ENCODE results near the gene MST1R.
"Not testable (repeated sequence)": the region's sequence is repeated elsewhere in the genome, so short reads cannot be mapped to it uniquely, and the experiment has no call there.

The MST1R gene

DNA sequence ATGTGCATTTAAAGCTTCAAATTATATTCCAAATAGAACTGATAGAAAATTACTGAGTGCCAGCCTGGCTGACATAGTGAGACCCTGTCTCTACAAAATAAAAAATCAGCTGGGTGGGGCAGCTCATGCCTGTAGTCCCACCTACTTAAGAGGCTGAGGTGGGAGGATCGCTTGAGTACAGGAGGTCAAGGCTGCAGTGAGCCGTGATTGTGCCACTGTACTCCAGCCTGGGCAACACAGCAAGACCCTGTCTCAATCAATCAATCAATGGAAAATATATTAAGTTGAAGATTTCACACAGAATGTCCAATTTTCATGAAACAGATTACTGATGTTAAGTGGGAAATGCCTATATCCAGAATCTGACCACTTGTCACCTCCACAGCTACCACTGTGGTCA is 21.8 kb upstream of the MST1R start:
- H3K36me3 Mint-ChIP-seq (ENCODE audit: low read depth) = peaks cover 3% of the 10 kb centered on the region
- H3K4me3 Mint-ChIP-seq = no peak overlapping the region
- DNase-seq (no peak), ATAC-seq (no peak)
- no peaks in the 10 kb centered on the region for H3K9me3 Mint-ChIP-seq
- H3K27ac Mint-ChIP-seq = no peak overlapping the region
- peaks cover 19% of the 10 kb centered on the region for H3K4me1 Mint-ChIP-seq
- no peaks in the 10 kb centered on the region for H3K27me3 Mint-ChIP-seq

DNA sequence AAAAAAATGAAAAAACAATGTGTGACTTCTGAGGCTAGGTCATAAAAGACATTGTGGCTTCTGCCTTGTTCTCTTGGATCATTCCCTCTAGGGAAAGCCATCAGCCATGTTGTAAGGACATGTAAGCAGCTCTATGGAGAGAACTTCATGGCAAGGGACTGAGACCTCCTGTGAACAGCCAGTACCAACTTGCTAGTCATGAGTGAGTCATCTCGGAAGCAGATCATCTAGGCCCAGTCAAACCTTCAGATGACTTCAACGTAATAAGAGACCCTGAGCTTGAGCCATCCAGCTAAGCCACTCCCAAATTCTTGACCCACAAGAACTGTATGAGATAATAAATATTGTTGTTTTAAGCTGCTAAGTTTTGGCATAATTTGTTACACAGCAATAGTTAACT is 21.0 kb upstream of the MST1R start:
- ATAC-seq = no peak
- no peak for DNase-seq
- no peak overlapping the region for H3K27ac Mint-ChIP-seq

DNA sequence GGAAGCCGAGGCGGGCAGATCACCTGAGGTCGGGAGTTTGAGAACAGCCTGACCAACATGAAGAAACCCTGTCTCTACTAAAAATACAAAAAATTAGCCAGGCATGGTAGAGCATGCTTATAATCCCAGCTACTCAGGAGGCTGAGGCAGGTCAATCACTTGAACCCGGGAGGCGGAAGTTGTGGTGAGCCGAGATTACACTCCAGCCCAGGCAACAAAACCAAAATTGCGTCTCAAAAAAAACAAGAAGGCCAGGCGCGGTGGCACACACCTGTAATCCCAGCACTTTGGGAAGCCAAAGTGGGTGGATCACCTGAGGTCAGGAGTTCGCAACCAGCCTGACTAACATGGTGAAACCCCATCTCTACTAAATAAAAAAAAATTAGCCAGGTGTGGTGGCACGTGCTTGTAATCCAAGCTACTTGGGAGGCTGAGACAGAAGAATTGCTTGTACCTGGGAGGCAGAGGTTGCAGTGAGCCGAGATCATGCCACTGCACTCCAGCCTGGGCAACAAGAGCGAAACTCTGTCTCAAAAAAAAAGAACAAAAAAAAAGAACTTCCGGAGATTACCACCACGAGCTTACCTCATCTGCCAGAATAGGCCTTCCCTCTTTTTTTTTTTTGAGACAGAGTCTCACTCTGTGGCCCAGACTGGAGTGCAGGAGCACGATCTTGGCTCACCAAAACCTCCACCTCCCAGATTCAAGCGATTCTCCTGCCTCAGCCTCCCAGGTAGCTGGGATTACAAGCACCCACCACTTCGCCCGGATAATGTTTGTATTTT is 14.3 kb upstream of the MST1R start:
- not testable (repeated sequence) for H3K27ac Mint-ChIP-seq; H3K36me3 Mint-ChIP-seq (ENCODE audit: low read depth); DNase-seq; H3K4me1 Mint-ChIP-seq; H3K9me3 Mint-ChIP-seq; ATAC-seq; H3K27me3 Mint-ChIP-seq; H3K4me3 Mint-ChIP-seq

More for the DNA sequence above, 21.0 kb upstream of the MST1R start:
- Mint-ChIP-seq H3K36me3 (ENCODE audit: low read depth) (peaks cover 3% of the 10 kb centered on the region), H3K27me3 (no peaks in the 10 kb centered on the region), H3K9me3 (no peaks in the 10 kb centered on the region), H3K4me1 (peaks cover 14% of the 10 kb centered on the region), H3K4me3 (no peak overlapping the region)

DNA sequence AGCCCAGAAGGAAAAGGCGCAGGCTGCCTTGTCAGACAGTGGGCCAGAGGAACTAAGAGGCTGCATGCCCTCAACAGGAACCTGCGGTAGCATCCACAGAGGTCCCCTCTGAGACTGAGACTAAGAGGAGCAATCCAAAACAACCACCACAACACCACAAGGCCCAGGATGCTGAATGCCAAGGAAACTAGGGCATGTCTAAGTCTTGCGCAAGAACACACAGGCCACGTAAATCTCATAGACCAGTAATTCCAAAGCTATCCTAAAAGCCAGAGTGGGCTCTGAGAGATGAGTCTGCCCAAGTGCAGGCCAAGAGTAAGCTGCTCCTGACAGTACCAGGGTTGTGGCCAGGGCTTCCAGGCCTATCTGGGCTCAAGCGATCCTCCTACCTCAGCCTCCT is 13.0 kb upstream of the MST1R start:
- Mint-ChIP-seq H3K9me3 (no peaks in the 10 kb centered on the region), H3K27me3 (no peaks in the 10 kb centered on the region), H3K4me3 (no peak overlapping the region), H3K4me1 (peaks cover 2% of the 10 kb centered on the region), H3K36me3 (ENCODE audit: low read depth) (no peaks in the 10 kb centered on the region), H3K27ac (no peak overlapping the region)
- DNase-seq = no peak
- ATAC-seq = no peak

DNA sequence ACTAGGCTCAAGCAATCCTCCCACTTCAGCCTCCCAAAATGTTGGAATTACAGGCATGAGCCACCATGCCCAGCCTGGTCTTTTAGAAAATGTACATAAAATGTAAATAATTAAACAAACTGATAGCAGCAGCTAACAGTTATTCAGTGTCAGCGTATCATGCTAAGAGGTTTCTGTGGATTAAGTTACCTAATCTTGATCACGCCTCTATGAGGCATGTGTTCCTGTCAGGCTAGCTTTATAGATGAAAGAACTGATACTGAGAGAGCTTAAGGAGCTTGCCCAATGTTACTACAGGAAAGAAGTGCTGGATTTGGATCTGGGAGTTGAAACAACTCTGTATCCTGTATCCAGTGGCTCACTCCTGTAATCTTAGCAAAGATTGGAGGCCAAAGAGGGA is 11.2 kb upstream of the MST1R start:
- DNase-seq (no peak), ATAC-seq (no peak)
- Mint-ChIP-seq H3K4me1 (peaks cover 2% of the 10 kb centered on the region), H3K27ac (no peak overlapping the region), H3K4me3 (no peak overlapping the region), H3K27me3 (no peaks in the 10 kb centered on the region), H3K36me3 (ENCODE audit: low read depth) (peaks cover 5% of the 10 kb centered on the region), H3K9me3 (no peaks in the 10 kb centered on the region)

DNA sequence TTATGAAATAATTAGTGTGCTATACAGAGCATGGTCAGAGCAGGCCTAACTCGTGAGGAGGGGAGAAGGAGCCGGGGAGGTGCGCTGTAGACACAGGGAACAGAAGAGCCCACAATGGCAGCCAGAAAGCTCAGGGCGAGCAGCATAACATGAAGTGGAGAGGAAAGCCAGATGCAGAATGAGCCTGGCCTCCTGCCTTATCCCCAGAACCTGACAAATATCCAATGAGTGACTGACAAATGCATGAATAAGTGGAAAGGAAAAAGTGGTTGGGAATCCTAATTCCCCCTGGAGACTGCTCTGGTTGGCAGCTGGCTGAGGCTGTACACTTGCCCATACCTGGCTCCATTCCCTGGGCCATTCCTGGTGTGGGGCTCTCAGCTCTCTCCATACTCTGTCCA is 9.2 kb upstream of the MST1R start:
- H3K36me3 Mint-ChIP-seq (ENCODE audit: low read depth) = peaks cover 6% of the 10 kb centered on the region
- no peak overlapping the region for H3K27ac Mint-ChIP-seq
- H3K4me3 Mint-ChIP-seq = no peak overlapping the region
- no peaks in the 10 kb centered on the region for H3K9me3 Mint-ChIP-seq
- DNase-seq (no peak), ATAC-seq (no peak)
- no peaks in the 10 kb centered on the region for H3K4me1 Mint-ChIP-seq
- no peaks in the 10 kb centered on the region for H3K27me3 Mint-ChIP-seq

DNA sequence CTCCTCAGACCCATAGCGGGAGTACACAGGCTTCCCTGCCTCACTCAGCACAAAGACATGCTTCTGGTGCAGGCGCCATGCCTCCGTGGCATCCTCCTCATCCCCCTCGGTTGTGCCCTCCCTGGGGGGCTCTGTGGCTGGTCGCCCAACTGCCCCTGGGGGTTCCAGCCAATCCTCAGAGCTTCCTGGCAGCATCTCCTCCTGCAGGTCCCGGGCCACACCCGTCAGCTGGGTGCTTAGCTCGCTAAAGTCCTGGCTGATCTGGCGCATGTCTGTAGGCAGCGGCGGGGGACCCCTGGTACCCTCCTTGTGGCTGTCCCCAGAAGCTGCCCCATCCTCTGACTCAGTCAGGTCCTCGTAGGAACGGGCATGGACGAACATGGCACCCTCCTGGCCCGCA is 7.9 kb upstream of the MST1R start:
- Mint-ChIP-seq H3K4me1 (peaks cover 4% of the 10 kb centered on the region), H3K4me3 (no peak overlapping the region), H3K9me3 (no peaks in the 10 kb centered on the region), H3K27me3 (no peaks in the 10 kb centered on the region), H3K27ac (no peak overlapping the region), H3K36me3 (ENCODE audit: low read depth) (peaks cover 6% of the 10 kb centered on the region)
- ATAC-seq (no peak), DNase-seq (no peak)

DNA sequence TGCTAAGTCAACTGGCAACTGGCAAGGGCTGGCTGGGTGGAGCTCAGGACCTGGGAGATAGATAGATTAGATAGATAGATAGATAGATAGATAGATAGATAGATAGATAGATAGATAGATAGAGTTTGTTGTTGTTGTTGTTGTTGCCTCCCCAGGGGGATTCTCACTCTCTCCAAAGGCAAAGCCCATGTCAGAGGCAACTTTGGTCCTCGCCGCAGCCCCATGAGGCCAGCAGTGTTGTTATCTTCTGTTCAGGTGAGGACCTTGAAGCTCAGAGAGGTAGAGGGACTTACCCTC is 7.4 kb upstream of the MST1R start:
- Mint-ChIP-seq H3K4me1 (peaks cover 10% of the 10 kb centered on the region), H3K27ac (no peak overlapping the region), H3K9me3 (no peaks in the 10 kb centered on the region), H3K36me3 (ENCODE audit: low read depth) (peaks cover 6% of the 10 kb centered on the region), H3K4me3 (no peak overlapping the region), H3K27me3 (no peaks in the 10 kb centered on the region)
- ATAC-seq (no peak), DNase-seq (no peak)

DNA sequence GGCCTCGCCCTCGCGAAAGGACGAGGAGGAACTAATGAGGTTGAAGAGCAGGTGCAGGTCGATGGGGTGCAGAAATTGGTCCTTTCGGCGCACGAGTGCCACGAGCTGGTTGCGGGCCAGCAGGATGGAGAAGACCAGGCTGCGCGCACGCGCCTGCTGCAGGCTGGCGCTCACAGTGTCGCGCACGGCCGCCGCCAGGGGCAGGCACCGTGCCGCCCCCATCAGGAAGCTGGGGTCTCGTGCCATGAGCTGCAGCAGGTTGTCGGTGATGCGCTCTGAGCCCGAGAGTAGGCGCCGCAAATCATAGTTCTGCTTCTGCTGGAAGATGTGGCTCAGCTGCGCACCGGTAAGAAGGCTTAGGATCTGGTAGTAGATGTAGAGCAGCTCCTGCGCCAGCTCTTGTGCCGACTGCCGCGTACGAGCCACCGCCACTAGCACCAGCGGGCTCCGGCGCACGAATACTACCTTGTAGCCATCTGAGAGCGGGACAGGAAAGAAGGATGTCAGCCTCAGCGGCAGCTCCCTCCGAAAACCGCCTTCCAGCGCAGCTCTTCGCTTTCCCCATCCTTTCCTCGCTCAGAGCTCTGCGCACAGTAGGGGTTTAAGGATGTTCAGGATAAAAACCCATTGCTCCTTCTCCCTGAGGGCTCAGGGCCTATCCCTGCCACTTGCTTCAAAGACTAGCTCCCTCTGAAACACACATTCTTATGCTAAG is 6.9 kb upstream of the MST1R start:
- Mint-ChIP-seq H3K36me3 (ENCODE audit: low read depth) (peaks cover 6% of the 10 kb centered on the region), H3K27ac (no peak overlapping the region), H3K27me3 (no peaks in the 10 kb centered on the region), H3K4me3 (no peak overlapping the region), H3K4me1 (peaks cover 15% of the 10 kb centered on the region), H3K9me3 (no peaks in the 10 kb centered on the region)
- no peak for ATAC-seq
- no peak for DNase-seq

DNA sequence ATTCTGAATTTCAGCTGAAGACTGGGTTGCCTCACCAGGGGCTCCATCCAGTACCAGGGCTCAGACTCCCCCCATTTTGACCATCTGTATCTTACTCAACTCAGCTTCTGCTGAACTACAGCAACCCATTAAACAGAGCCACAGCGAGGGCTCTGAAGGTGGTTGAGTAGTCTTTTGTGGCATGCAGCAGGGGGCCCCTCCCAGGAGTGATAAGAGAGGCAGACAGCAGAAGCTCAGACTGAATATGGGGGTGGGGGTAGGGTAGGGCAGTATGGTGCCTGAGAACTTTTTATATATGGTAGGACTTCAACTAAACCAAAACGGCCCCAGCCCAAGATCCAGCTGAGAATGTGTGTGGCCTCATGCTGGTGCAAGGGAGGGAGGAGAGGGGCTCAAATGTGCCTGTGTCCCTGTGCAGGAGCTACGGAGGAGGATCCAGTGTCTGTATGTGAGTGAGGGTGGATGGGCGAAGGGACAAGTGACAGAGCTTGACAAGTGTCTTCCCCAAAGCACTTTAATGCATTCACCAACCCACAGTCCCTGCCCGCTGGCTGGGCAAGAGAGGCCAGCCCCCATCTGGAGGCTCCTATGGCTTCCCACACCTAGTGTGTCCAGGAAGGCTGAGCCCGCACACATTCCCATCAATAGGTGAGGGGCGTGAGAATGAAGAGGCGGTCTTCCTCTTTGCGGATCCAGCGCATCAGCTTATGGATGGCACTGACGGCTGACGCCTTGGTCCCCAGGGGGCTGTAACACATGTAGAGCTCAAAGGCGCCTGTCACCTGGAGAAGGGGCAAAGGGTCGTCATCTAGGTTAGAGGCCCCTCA is 4.9 kb upstream of the MST1R start:
- no peak overlapping the region for H3K4me3 Mint-ChIP-seq
- no peaks in the 10 kb centered on the region for H3K27me3 Mint-ChIP-seq
- peaks cover 23% of the 10 kb centered on the region for H3K4me1 Mint-ChIP-seq
- no peak overlapping the region for H3K27ac Mint-ChIP-seq
- DNase-seq (no peak), ATAC-seq (no peak)
- no peaks in the 10 kb centered on the region for H3K9me3 Mint-ChIP-seq
- H3K36me3 Mint-ChIP-seq (ENCODE audit: low read depth) = peaks cover 6% of the 10 kb centered on the region

DNA sequence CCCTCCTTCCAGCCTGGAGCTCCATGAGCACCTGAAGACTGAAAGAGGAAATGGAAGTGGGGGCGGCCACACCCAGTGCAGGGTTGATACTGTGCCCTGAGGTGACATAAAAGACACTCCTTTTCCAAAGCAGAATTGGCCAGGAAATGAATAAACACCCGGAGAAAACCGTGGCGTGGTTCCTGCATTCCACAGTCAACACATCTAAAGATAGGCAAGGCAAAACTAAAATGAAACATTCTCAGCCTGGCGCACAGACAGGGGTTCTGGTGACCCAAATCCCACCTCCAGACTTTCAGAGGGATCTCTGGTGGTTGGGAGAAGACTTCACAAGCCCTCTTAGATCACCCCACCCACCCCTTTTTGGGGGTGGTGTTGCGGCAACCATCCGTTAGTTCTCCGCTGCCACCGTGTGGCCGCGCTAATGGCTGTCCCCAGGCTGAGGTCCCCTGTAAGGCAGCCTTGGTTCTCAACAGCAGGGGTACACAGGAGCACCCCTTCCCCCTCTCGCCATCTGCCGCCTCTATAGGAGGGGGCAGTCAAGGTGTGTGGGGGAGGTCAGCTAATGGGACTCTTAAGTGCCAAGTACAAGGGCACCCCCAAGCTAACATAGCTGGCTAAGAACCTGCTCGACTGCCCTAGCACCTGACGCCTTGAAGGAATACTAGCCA is 2.5 kb upstream of the MST1R start:
- DNase-seq (peak; percentile 60), ATAC-seq (peak; percentile 44)
- Mint-ChIP-seq H3K36me3 (ENCODE audit: low read depth) (peaks cover 6% of the 10 kb centered on the region), H3K27me3 (no peaks in the 10 kb centered on the region), H3K9me3 (no peaks in the 10 kb centered on the region), H3K4me1 (peaks cover 25% of the 10 kb centered on the region), H3K4me3 (peak overlapping the region; percentile 24), H3K27ac (no peak overlapping the region)

DNA sequence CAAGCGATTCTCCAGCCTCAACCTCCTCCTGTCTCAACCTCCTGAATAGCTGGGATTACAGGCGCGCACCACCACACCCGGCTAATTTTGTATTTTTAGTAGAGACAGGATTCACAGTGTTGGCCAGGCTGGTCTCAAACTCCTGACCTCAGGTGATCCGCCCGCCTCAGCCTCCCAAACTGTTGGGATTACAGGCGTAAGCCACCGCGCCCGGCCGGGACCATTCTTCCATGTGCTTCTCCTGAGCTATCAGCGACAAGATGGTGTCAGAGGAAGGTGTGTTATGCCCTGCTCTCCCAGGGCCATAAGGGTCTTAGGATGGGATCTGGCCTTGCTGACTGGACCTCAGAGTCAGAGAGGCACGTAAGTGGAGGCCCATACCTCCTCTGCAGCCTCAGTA is 775 bp upstream of the MST1R start:
- H3K27ac Mint-ChIP-seq; H3K36me3 Mint-ChIP-seq (ENCODE audit: low read depth); DNase-seq; ATAC-seq; H3K27me3 Mint-ChIP-seq; H3K9me3 Mint-ChIP-seq: not testable (repeated sequence)
- Mint-ChIP-seq H3K4me3 (peak overlapping the region; percentile 82), H3K4me1 (peaks cover 25% of the 10 kb centered on the region)

DNA sequence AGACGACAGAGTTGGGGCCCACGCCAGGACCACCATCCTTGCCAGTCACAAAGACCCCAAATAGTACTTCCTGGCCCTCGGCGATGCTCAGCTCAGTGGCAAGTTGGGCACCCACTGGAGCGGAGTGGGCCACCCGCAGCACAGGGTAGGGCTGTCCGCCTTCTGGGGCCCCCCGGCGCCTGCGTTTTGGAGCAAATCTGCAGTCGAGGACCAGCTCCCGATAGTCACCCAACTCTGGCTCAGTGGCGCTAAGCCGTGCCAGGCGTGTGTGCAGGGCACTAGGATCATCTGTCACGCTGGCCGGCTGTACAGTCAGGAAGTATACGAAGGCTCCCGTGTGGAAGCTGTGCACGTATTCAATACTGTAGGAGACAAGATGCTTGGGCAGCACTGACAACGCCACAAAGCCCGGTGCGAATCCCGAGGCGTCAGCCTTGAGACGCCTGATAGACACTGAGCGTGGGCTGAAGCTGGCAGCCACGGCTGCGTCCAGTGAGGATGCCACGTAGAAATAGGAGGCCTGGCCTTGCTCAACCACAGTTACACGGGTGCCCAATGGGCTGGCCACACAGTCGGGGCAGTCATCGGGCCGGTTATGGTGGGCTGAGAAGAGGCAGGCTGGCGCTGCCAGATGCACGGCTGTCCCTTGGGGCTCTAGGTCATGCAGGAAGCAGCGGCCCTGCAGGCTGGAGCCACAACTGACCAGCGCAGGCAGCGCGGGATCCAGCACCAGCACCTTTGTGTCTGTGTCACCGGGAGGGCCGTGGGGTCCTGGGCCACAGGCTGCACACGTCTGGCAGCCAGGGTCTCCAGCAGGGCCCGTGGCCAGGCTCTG is 945 bp downstream of the MST1R start:
- Mint-ChIP-seq H3K4me1 (peaks cover 25% of the 10 kb centered on the region), H3K9me3 (no peaks in the 10 kb centered on the region), H3K4me3 (no peak overlapping the region), H3K36me3 (ENCODE audit: low read depth) (no peaks in the 10 kb centered on the region), H3K27me3 (no peaks in the 10 kb centered on the region), H3K27ac (no peak overlapping the region)
- ATAC-seq (no peak), DNase-seq (no peak)

All from activated naive CD8-positive, alpha-beta T cell treated with anti-CD3 and anti-CD28 coated beads, Interleukin-2, amount 50 U/mL, for 24 hours (primary cell).